GM21737 (cell line): ENCODE results near the gene CSTA.
"Not testable (repeated sequence)": the region's sequence is repeated elsewhere in the genome, so short reads cannot be mapped to it uniquely, and the experiment has no call there.

Experiments
- ATAC-seq: cut with Tn5 transposase; IDR thresholded peaks from one replicate; pipeline ENCODE4 v1.9.1; 2021; ENCODE audit warnings: mild to moderate bottlenecking, moderate library complexity; ENCODE audit not compliant: unreplicated experiment

Gene CSTA

DNA sequence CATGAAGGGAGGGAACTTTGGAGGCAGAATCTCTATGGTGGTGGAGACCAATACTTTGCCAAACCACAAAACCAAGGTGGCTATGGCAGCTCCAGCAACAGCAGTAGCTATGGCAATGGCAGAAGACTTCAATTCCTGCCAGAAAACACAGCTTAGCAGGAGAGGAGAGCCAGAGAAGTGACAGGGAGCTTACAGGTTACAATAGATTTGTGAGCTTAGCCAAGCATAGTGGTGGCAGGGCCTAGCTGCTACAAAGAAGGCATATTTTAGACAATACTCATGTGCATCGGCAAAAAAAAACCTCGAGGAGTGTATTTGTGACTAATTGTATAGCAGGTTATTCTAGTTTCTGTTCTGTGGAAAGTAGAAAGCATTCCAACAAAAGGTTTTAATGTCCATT lies 6.4 kb upstream of the CSTA start:
- no peak for ATAC-seq

DNA sequence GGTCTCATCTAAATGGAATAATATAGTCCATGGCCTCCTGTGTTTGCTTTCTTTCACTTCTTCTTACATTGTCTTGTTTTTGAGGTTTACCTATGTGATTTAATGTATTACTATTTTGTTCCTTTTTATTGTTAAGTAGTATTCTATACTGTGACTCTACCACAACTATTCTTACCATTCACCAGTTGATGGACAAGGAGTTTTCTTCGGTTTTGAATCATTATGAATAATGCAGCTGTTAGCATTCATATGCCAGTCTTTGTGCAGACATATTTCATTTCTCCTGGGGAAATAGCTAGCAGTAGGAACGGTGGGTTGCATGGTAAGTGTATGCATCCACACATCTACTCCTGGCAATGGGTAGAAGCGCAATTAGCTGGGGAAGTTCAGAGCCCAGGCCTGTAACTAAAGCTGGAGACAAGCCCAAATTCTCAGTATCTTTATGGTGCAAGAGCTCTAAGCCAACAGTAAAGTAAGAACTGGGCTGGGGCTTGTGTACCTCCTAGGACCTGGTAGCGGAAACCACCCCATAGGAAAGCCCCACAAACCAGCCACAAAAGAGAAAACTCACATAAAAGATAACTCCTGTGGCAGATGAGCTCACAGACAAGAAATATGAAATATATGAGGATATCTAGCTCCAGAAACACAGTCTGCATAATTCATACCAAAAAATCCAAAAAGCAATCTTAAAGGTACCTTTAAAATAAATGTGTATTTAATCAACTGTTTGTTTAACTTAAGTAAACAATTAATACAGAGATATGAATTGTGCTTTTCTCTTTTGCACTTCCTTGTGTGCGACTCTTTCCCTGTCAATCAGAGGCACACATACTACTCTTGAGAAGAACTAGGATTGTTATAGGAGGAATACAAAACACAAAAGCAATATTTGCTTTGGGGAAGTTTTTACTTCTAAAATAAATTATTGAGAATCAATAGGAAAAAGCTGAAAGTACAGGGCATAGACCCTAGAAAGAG lies 2.7 kb upstream of the CSTA start:
- no peak for ATAC-seq

DNA sequence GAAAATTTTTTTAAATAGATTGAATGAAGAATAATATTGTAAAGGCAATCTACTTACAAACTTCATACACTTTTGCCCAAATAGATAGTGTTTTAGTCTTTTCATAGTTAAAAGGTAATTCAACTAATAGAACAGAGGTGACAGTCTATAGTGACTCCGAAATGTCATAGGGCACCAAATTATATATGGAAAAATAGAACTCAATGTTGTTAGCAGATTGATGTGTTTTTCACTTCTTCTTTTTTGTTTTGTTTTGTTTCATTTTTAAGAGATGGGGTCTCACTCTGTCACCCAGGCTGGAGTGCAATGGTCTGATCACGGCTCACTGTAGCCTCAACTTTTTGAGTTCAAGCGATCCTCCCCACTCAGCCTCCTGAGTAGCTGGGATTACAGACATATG lies 721 bp downstream of the CSTA start:
- no peak for ATAC-seq

DNA sequence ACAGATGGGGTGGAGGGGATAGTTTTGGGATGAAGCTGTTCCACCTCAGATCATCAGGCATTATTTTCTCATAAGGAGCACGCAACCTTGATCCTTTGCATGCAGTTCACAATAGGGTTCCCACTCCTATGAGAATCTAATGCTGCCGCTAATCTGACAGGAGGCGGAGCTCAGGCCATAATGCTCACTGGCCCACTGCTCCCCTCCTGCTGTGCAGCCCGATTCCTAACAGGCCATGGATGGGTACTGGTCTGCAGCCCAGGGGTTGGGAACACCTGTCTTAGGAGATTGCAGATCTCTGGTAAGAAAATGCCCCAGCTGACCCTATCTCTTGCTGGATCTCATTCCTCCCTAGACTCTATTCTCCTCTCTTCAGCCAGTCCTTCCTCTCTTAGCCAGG lies 6.8 kb downstream of the CSTA start:
- ATAC-seq, result no peak

DNA sequence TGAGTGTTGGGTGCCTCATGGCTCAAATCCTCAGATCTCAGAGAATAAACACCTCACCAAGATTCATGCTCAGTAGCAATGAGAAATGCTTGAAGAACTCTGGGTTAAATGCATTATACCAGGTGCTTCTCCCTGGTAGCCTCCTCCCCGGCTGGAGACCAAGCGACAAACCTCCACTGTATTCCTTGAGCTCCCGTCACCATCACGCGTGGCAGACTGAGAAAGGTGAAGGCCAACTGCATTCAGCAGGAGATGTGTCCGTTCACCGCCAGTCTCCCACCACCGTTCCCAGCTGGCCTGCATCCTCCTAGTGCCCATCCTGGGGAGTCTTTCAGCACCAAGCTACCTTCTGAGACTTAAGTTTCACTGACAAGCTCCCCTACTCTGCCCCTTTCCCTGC lies 7.5 kb downstream of the CSTA start:
- no peak for ATAC-seq

DNA sequence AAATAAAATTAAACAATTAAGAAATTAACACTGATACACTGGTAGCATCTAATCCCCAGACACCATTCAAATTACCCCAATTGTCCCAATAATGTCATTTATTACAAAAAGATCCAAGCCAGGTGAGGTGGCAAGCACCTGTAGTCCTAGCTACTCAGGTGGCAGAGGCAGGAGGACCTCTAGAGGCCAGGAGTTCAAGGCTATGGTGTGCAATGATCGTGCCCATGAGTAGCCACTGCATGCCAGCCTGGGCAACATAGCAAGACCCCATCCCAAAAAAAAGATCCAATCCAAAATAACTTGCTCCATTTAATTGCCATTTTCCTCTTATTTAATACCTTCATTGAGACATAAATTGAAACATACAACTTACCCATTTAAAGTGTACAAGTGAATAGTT lies 17.8 kb downstream of the CSTA start:
- no peak for ATAC-seq

DNA sequence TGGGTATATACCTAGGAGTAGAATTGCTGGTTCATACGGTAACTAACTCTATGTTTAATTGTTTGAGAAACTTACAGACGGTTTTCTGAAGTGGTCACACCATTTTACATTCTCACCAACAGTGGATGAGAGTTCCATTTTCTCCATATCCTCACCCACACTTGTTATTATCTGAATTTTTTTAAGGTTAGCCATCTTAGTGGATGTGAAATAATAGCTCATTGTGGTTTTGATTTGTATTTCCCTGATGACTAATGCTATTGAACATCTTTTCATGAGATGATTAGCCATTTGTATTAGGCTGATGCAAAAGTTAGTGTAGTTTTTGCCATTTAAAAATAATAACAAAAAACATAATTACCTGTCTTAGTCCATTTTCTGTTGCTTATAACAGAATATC lies 18.6 kb downstream of the CSTA start:
- no peak for ATAC-seq

DNA sequence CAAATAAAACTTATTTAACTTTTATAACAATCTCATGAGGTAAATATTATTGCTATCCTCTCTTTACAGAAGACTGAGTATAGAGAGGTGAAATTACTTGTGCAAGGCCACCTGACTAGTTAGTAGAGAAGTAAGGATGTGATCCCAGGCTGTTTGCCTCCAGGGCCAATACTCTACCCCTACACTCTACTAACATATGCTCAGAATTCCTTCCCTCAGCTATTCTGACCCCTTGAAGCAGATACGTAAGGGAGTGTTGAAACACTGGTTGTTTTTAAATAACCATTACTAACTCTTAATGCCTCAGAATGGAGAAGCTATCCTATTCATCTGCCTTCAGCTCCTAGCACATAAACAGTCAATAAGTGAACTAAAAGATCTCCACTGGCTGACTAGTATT lies 24.1 kb downstream of the CSTA start:
- ATAC-seq, result no peak

DNA sequence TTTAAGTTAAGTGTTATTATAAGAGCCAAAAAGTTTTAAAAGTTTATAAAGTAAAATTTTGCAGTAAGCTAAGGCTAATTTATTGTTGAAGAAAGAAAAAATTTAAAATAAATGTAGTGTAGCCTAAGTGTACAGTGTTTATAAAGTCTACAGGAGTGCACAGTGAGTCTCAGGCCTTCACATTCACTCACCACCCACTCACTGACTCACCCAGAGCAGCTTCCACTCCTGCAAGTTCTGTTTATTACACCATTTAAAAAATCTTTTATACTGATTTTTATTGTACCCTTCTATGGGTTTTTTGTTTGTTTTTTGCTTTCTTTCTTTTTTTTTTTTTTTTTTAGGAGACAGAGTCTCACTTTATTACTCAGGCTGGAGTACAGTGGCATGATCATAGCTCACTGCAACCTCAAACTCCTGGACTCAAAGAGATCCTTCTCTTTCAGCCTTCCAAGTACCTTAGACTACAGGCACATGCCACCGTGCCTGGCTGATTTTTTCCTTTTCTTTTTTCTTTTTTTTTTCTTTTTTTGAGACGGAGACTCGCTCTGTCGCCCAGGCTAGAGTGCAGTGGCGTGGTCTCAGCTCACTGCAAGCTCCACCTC lies 25.9 kb downstream of the CSTA start:
- no peak for ATAC-seq

DNA sequence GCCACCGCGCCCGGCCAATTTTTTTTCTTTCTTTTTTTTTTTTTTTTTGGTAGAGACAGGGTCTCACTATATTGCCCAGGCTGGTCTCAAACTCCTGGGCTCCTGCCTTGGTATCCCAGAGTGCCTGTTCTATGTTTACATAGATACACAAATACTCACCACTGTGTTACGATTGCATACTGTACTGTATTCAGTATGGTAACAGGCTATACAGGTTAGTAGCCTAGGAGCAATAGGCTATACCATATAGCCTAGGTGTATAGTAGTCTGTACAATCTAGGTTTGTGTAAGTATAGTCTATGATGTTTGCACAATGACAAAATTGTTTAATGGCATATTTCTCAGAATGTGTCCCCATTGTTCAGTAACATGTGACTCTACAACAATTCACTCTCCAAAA lies 26.6 kb downstream of the CSTA start:
- ATAC-seq, result no peak

DNA sequence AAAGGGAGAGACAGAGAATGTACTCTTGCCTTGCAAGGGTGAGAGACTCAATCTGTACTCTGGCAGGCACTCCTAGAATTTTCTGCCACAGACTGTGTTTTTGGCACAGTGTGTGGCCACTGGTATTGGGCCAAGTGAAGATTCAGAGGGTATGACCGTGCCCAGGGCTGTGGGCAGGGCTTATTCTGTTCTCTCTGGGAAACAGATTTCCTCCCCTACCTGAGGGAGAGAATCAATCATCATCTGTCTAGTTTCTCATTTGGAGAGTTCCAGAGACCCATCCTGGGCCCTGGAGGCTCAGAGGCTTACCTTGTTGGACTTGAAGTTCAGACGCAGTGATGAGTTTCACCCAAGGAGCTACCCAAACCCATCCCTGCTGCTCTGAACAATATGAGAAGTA lies 28.2 kb downstream of the CSTA start:
- no peak for ATAC-seq

DNA sequence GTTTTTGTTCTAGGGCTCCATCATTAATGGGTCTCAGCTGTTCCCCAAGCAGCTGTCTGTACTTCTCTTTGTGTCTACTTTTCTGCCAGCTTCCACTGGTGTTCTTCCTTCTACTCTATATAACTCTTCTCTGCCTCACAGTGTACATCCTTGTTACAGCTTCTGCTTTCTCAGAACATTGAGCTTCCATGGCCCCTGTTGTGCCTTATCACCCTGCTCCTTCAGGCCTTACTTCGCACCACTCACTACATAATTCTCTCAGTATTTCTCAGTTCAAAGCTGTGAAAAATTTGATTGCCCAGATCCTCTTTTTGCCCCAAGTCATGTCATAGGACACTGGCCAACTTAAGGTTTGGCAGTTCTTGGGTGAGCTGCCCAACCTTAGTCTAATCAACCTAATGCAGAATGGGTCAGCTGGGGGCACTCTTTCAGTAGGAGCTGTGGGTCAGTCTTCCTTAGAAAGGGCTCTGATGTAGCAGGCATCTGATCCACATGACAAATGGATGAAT lies 28.9 kb downstream of the CSTA start:
- ATAC-seq, result no peak

DNA sequence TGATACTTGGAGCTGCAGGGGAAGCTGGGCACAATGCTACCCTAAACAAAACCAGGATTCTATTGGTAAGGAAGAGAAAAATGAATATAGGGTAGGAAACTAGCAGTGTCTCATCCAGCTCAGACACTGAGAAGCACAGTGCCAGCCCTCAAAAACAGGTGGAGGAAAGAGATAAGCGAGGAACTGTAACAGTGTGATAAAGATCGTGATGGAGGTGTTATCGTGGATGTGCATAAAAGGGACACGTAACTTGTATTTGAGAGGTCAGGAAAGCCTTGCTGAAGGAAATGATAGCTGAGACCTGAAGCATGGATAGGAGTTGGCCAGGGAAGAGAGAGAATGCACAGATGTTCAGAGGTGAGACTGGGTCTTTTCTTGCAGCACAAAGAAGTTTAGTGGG lies 30.6 kb downstream of the CSTA start:
- no peak for ATAC-seq

DNA sequence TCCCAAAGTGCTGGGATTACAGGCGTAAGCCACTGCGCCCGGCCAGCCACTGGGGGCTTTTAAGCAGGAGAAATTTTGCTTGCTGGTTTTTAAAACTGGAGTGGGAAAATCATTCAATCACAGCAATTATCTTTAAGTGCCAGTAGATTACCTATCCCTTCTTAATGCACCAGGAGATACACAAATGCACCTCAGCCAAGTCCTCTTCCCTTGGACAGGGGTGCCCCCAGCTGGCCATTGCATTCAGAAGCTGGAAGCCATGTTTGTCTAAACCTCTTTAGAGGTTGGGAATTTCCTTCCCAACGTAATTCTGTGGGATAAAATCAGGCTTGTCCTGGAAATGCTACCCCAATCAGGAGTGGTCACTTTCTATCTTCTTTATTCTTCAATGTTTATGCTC lies 31.4 kb downstream of the CSTA start:
- ATAC-seq, result no peak

DNA sequence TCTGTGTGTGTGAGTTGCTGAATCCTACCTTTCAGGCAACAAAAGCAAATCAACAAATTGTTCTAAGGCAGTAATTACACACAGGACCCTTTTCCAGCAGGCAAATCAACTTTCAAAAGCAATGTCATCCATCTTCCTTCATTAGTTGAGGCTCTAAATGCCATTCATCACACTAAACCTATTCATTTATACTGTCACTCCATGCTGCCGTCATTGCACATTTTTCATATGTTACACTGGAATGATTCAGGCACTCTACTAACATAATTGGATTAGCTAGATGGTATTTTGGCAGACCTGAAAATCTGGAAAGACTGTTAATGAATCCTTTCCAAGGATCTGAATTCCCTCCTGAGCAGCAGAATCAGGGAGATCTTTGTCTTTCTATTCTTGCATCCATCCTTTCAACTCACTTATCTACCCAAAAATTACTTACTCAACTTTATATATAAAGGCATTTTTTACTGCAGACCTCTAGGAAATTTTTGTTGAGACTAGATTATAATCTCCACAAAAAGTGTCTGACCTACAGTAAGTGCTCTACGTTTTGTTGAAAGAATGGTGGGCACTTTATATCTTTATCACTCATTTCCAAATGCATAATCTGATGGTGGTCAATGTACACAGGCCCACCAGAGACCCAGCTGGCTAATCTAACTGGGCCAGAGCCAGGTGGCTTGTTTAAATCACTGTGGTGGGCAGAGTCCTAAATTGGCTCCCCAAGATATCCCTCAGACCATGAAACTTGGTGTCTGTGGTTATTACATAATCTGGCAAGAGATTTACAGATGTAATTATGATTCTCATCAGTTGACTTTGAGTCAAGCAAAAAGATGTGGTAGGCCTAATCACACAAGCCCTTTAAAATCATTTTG lies 33.0 kb downstream of the CSTA start:
- ATAC-seq, result no peak

DNA sequence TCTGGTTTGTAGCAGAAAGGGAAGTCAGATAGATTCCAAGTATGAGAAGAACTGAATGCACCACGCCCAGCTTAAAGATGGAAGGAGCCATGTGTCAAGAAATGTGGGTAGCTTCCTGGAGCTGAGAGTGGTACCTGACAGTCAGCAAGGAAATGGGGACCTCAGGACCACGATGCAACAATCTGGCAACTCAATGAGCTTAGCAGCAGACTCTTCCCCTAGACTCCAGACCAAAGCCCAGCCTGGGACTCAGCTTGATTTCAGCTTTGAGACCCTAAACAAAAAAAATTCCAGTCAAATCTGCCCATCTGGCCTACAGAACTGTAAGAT lies 33.6 kb downstream of the CSTA start:
- no peak for ATAC-seq

DNA sequence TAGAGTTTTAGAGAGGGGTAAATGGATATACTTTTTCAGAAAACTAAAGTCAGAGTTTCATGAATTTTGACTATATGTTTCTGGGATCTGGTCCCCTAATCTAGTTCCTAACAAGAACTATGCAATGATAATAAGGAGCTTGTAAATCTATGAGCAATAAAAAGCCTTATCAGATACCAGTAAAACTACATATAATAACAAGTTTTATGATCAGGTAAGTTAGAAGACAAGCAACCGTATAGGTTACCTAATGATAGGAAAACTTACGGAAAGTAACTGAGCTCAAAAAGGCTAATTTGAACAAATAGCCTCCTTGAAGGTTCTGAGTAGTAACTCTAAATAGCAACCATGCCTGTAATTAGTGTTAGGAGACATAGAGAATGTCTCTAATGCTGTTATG lies 37.0 kb downstream of the CSTA start:
- no peak for ATAC-seq

DNA sequence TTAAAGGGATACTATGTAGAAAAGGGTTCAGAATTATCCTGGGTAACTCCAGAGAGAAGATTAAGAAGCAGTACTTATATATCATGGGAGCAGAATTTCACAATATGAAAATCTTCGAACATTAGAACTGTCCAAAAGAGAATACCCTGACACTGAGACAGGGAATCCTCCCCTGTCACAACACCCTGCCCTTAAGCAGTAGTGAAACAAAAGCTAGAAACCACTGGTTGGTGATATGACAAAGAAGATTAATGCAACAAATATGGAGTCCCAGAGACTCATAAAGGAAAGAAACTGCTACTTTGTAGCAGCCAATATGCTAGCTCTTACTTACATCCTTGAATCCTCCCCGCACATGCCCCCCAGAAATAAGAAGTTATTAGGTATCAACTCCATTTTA lies 39.4 kb downstream of the CSTA start:
- no peak for ATAC-seq

DNA sequence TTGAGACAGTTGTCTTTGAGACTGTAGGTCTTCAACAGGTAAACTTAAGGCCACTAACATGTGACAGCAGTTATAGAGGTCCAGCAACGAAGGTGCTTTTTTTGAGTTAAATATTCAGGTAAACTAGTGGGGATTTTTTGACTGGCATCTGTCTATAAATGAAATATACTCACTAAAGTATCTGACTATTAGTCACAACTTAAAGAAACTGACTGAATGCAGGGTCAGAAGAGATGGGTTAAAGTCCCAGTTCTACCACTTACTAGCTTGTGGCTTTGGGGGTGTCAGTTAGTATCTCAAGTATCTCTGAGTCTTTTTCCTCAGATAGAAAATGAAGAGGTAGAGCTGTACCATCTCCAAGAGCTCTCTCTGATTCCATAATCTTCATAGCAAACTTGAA lies 40.0 kb downstream of the CSTA start:
- no peak for ATAC-seq

DNA sequence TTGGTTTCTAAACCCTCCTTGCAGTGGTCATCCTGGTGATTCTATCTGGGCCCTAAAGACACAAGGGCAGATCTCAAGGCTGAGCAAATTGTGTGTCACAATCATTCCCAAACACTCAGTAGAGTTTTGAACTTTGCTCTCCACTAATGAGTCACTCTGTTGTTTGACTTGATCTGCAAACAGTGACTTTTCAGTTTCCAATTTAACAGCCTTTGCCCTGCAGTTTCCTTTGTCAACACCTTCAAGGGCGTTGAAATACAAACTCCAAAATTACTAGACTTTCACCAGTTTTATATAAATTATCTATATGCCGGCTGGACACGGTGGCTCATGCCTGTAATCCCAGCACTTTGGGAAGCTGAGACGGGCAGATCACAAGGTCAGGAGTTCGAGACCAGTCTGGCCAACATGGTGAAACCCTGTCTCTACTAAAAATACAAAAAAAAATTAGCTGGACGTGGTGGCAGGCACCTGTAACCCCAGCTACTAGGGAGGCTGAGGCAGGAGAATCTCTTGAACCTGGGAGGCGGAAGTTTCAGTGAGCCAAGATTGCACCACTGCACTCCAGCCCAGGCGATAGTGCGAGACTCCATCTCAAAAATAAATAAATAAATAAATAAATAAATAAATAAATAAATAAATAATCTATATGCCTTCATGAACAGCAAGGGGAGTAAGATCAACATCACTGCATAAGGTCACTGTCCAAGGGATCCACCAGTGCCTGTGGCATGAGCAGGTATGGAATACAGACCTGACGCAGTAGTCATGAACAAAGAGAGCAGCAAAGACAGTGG lies 40.7 kb downstream of the CSTA start:
- not testable (repeated sequence) for ATAC-seq

DNA sequence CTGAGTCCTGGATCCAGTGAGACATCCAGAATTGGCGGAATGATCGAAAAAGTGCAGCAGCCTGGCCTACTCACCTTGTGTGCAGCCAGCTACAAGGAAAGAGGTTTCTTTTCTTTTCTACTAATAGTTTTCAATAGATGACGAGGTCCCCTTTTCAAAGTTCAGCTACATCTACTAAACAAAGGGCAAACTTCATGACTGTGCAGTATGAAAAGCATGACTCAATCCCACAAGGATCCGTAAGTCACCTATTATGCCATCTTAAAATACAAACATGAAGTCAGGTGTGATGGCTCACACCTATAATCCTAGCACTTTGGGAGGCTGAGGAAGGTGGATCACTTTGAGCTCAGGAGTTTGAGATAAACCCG lies 41.3 kb downstream of the CSTA start:
- no peak for ATAC-seq
